SH-SY5Y (cell line): Measurements from ENCODE around the gene FBXL15.

Source experiments
- GATA2 ChIP-seq: IDR thresholded peaks from 2 replicates; pipeline ENCODE4 v1.6.1; 2011; ENCODE audit warnings: mild to moderate bottlenecking, low read depth, low read length
- GATA3 ChIP-seq: IDR thresholded peaks from 2 replicates; pipeline ENCODE4 v1.6.1; 2011; ENCODE audit warnings: low read depth, mild to moderate bottlenecking, low read length, moderate library complexity

FBXL15 gene

GRCh38 chr10:102424916-102425315 is 4.3 kb downstream of the FBXL15 start:
- TF ChIP-seq GATA2 (no peak), GATA3 (no peak)

GRCh38 chr10:102425444-102425843 is 4.8 kb downstream of the FBXL15 start:
- no peak for TF ChIP-seq GATA2
- TF ChIP-seq GATA3: no peak

GRCh38 chr10:102426803-102427287 is 6.2 kb downstream of the FBXL15 start:
- TF ChIP-seq GATA3 (no peak), GATA2 (no peak)

- TF ChIP-seq GATA2 (no peak), GATA3 (no peak)
Measured at GRCh38 chr10:102429468-102429867, 8.8 kb downstream of the FBXL15 start.

GRCh38 chr10:102431452-102432124 is 11.0 kb downstream of the FBXL15 start:
- TF ChIP-seq GATA2: no peak
- TF ChIP-seq GATA3: no peak

GRCh38 chr10:102432162-102432950 is 11.7 kb downstream of the FBXL15 start, which contains the start of gene CUEDC2:
Gene CUEDC2, minus strand, starts transcription at chr10:102432574. Its CDS starts 7,386 bp downstream, at chr10:102425188.
- TF ChIP-seq GATA3 (no peak), GATA2 (no peak)

GRCh38 chr10:102433619-102434046 is 13.0 kb downstream of the FBXL15 start:
- no peak for TF ChIP-seq GATA2
- no peak for TF ChIP-seq GATA3

GRCh38 chr10:102434394-102435132 is 13.9 kb downstream of the FBXL15 start:
- TF ChIP-seq GATA3 (no peak), GATA2 (no peak)

- TF ChIP-seq GATA2: no peak
- TF ChIP-seq GATA3: no peak
Measured at GRCh38 chr10:102435133-102435497, 14.5 kb downstream of the FBXL15 start.

- TF ChIP-seq GATA3 (no peak), GATA2 (no peak)
Measured at GRCh38 chr10:102435529-102436233, 15.0 kb downstream of the FBXL15 start.

GRCh38 chr10:102436312-102436711 is 15.7 kb downstream of the FBXL15 start:
- no peak for TF ChIP-seq GATA2
- no peak for TF ChIP-seq GATA3

GRCh38 chr10:102437515-102437914 is 16.9 kb downstream of the FBXL15 start:
- TF ChIP-seq GATA3 (no peak), GATA2 (no peak)

- no peak for TF ChIP-seq GATA2
- no peak for TF ChIP-seq GATA3
Measured at GRCh38 chr10:102438374-102438773, 17.7 kb downstream of the FBXL15 start.
